Measurements from ENCODE around the gene SZRD1. TPM values are rescaled to one million over a fixed set of nuclear protein-coding genes. Genes with fewer than 3 reads are reported as not detected.

The SZRD1 gene
- total RNA-seq, 1 experiment from 2014 or later, result 113 TPM

DNA sequence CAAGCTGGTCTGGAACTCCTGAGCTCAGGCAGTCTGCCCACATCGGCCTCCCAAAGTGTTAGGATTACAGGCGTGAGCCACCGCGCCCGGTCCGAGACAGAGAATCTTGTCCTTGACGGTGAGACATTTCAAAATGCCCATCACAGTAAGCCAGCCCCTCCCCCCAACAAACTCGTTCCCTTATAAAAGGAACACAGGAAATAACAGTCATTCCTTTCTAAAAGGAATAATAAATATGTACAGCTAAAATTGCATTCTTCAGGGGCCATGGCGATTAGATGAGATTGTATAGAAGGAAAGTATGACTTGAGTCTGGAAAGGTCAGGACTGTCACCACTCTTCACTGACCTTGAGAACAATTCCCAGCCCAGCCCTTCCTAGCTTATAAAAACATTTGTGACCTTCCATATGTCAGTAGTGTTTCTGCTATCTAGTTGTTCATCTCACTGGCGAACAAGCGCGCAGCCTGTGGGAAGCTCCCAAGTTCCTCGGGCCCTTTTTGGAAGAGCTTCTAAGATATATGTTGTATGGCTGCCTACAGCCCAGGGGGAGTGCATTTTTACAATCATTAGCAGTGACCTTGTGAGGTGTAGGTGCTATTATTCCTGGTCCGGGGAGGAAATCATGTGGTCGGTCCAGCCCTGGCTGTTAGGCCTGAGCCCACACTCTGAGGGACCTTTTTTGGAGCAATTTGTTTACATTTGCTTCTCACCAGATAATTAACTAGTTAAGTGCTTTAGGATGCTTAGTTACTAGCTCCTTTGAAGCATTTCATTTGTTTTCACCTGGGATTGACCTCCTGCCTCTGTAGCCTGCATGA, 8.7 kb downstream of the SZRD1 start:
- H3K27me3 Mint-ChIP-seq (ENCODE audit: low read depth), result no peaks in the 10 kb centered on the region
- DNase-seq (ENCODE audit: low spot score) (no peak), ATAC-seq (peak; percentile 49)
- no peaks in the 10 kb centered on the region; the same call in 1 of the 2 replicates for H3K36me3 Mint-ChIP-seq
- H3K4me1 Mint-ChIP-seq, result peaks cover 47% of the 10 kb centered on the region
- POLR2A ChIA-PET, result no interaction called here
- H3K4me3 Mint-ChIP-seq, result peak overlapping the region; percentile 28
- TF ChIP-seq, protein P1, sequence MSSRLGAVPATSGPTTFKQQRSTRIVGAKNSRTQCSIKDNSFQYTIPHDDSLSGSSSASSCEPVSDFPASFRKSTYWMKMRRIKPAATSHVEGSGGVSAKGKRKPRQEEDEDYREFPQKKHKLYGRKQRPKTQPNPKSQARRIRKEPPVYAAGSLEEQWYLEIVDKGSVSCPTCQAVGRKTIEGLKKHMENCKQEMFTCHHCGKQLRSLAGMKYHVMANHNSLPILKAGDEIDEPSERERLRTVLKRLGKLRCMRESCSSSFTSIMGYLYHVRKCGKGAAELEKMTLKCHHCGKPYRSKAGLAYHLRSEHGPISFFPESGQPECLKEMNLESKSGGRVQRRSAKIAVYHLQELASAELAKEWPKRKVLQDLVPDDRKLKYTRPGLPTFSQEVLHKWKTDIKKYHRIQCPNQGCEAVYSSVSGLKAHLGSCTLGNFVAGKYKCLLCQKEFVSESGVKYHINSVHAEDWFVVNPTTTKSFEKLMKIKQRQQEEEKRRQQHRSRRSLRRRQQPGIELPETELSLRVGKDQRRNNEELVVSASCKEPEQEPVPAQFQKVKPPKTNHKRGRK (CRISPR knock-in tag; IDR thresholded peaks at IDR 0.05; ENCODE audit: borderline replicate concordance), result no peak
- TF ChIP-seq CDX4 (CRISPR knock-in tag; IDR thresholded peaks at IDR 0.05; ENCODE audit: borderline replicate concordance) (no peak), FOXJ3 (CRISPR knock-in tag; IDR thresholded peaks at IDR 0.05; ENCODE audit: borderline replicate concordance) (no peak), IRF1 (CRISPR knock-in tag; IDR thresholded peaks at IDR 0.05) (no peak), NFYB (CRISPR knock-in tag; conservative IDR thresholded peaks at IDR 0.05; ENCODE audit: low read depth) (no peak), ETV6 (CRISPR knock-in tag; IDR thresholded peaks at IDR 0.05) (no peak), JAZF1 (CRISPR knock-in tag; IDR thresholded peaks at IDR 0.05) (no peak), ZNF671 (CRISPR knock-in tag; IDR thresholded peaks at IDR 0.05) (no peak), PRDM15 (CRISPR knock-in tag; IDR thresholded peaks at IDR 0.05) (no peak), ZNF232 (CRISPR knock-in tag; IDR thresholded peaks at IDR 0.05) (no peak), ZSCAN18 (CRISPR knock-in tag; IDR thresholded peaks at IDR 0.05) (no peak), ZNF425 (CRISPR knock-in tag; conservative IDR thresholded peaks at IDR 0.05) (no peak), CBFB (CRISPR knock-in tag; IDR thresholded peaks at IDR 0.05; ENCODE audit: low read depth) (no peak), ZNF138 (CRISPR knock-in tag; conservative IDR thresholded peaks at IDR 0.05) (no peak), SMAD4 (CRISPR knock-in tag; IDR thresholded peaks at IDR 0.05) (no peak), MAX (CRISPR knock-in tag; IDR thresholded peaks at IDR 0.05) (no peak), TCF7 (CRISPR knock-in tag; IDR thresholded peaks at IDR 0.05; ENCODE audit: low read depth) (no peak)
- TF ChIP-seq, protein P2, sequence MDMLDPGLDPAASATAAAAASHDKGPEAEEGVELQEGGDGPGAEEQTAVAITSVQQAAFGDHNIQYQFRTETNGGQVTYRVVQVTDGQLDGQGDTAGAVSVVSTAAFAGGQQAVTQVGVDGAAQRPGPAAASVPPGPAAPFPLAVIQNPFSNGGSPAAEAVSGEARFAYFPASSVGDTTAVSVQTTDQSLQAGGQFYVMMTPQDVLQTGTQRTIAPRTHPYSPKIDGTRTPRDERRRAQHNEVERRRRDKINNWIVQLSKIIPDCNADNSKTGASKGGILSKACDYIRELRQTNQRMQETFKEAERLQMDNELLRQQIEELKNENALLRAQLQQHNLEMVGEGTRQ (CRISPR knock-in tag; IDR thresholded peaks at IDR 0.05), result no peak
- TF ChIP-seq, protein P3, sequence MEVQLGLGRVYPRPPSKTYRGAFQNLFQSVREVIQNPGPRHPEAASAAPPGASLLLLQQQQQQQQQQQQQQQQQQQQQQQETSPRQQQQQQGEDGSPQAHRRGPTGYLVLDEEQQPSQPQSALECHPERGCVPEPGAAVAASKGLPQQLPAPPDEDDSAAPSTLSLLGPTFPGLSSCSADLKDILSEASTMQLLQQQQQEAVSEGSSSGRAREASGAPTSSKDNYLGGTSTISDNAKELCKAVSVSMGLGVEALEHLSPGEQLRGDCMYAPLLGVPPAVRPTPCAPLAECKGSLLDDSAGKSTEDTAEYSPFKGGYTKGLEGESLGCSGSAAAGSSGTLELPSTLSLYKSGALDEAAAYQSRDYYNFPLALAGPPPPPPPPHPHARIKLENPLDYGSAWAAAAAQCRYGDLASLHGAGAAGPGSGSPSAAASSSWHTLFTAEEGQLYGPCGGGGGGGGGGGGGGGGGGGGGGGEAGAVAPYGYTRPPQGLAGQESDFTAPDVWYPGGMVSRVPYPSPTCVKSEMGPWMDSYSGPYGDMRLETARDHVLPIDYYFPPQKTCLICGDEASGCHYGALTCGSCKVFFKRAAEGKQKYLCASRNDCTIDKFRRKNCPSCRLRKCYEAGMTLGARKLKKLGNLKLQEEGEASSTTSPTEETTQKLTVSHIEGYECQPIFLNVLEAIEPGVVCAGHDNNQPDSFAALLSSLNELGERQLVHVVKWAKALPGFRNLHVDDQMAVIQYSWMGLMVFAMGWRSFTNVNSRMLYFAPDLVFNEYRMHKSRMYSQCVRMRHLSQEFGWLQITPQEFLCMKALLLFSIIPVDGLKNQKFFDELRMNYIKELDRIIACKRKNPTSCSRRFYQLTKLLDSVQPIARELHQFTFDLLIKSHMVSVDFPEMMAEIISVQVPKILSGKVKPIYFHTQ (CRISPR knock-in tag; IDR thresholded peaks at IDR 0.05), result no peak
- TF ChIP-seq, protein P4, sequence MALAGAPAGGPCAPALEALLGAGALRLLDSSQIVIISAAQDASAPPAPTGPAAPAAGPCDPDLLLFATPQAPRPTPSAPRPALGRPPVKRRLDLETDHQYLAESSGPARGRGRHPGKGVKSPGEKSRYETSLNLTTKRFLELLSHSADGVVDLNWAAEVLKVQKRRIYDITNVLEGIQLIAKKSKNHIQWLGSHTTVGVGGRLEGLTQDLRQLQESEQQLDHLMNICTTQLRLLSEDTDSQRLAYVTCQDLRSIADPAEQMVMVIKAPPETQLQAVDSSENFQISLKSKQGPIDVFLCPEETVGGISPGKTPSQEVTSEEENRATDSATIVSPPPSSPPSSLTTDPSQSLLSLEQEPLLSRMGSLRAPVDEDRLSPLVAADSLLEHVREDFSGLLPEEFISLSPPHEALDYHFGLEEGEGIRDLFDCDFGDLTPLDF (CRISPR knock-in tag; IDR thresholded peaks at IDR 0.05), result no peak
- CTCF ChIA-PET, result interaction anchor here (0.6 to 3.4 kb wide), 4 partner anchors 10 to 245 kb away, joined by 3 to 10 read pairs (median 4); partner anchors contain the start of gene FBXO42
- H3K9me3 Mint-ChIP-seq, result no peaks in the 10 kb centered on the region
- H3K27ac Mint-ChIP-seq, result peak overlapping the region; percentile 81

Data from WTC11 (cell line).